GM19025 (cell line): ENCODE results near the gene SAMD8.

Source experiments
- ATAC-seq: cut with Tn5 transposase; IDR thresholded peaks from one replicate; pipeline ENCODE4 v1.9.1; 2021; ENCODE audit warnings: mild to moderate bottlenecking, low read depth, moderate library complexity; ENCODE audit not compliant: unreplicated experiment

Gene SAMD8

GRCh38 chr10:75111365-75111906 lies at the start of gene SAMD8:
SAMD8 (plus strand) TSS chr10:75111656; CDS start chr10:75150529, 38,873 bp downstream.
- ATAC-seq = peak; percentile 75

- no peak for ATAC-seq
Observed at GRCh38 chr10:75061709-75062505, 49.5 kb upstream of the SAMD8 start.

- no peak for ATAC-seq
Observed at GRCh38 chr10:75062506-75063299, 48.8 kb upstream of the SAMD8 start.

GRCh38 chr10:75063461-75064230 lies 47.8 kb upstream of the SAMD8 start:
- ATAC-seq = no peak

GRCh38 chr10:75065076-75065475 lies 46.4 kb upstream of the SAMD8 start:
- ATAC-seq = no peak

- ATAC-seq = no peak
Observed at GRCh38 chr10:75066271-75066670, 45.2 kb upstream of the SAMD8 start.

- no peak for ATAC-seq
Observed at GRCh38 chr10:75067272-75067671, 44.2 kb upstream of the SAMD8 start.

GRCh38 chr10:75068523-75068922 lies 42.9 kb upstream of the SAMD8 start:
- no peak for ATAC-seq

- ATAC-seq = no peak
Observed at GRCh38 chr10:75070476-75070875, 41.0 kb upstream of the SAMD8 start.

GRCh38 chr10:75070961-75071428 lies 40.5 kb upstream of the SAMD8 start:
- no peak for ATAC-seq

GRCh38 chr10:75071756-75072155 lies 39.7 kb upstream of the SAMD8 start:
- ATAC-seq = no peak

GRCh38 chr10:75072727-75073126 lies 38.7 kb upstream of the SAMD8 start:
- ATAC-seq = no peak

GRCh38 chr10:75073442-75073841 lies 38.0 kb upstream of the SAMD8 start:
- ATAC-seq = no peak

- ATAC-seq = no peak
Observed at GRCh38 chr10:75074711-75075445, 36.6 kb upstream of the SAMD8 start.

GRCh38 chr10:75076348-75076747 lies 35.1 kb upstream of the SAMD8 start:
- no peak for ATAC-seq

- ATAC-seq = no peak
Observed at GRCh38 chr10:75079436-75080083, 31.9 kb upstream of the SAMD8 start.

GRCh38 chr10:75080554-75080953 lies 30.9 kb upstream of the SAMD8 start:
- no peak for ATAC-seq

- ATAC-seq = no peak
Observed at GRCh38 chr10:75081379-75081778, 30.1 kb upstream of the SAMD8 start.
